Stimulated activated CD8-positive, alpha-beta memory T cell treated with anti-CD3 and anti-CD28 coated beads, Interleukin-4, amount 100 ng/mL, for 4 hours (primary cell): ENCODE data around the gene C2orf68.
"Not testable (repeated sequence)": the region's sequence is repeated elsewhere in the genome, so short reads cannot be mapped to it uniquely, and the experiment has no call there.

ENCODE experiments used
- DNase-seq, 2 donors: peaks; one replicate each; pipeline ENCODE4 v3.0.0-alpha.2; 2020; ENCODE audit warnings: low read depth in 2 of 2, low spot score in 1 of 2

Gene C2orf68

GRCh38 chr2:85631316-85631715 is 19.4 kb upstream of the C2orf68 start:
- no peak for DNase-seq

GRCh38 chr2:85628658-85629057 is 16.8 kb upstream of the C2orf68 start:
- DNase-seq, result no peak

- no peak for DNase-seq
Measured at GRCh38 chr2:85623991-85624390, 12.1 kb upstream of the C2orf68 start.

GRCh38 chr2:85621338-85621737 is 9.5 kb upstream of the C2orf68 start:
- DNase-seq, result no peak

- no peak for DNase-seq
Measured at GRCh38 chr2:85619617-85620016, 7.8 kb upstream of the C2orf68 start.

- DNase-seq, result not testable (repeated sequence)
Measured at GRCh38 chr2:85617723-85618122, 5.9 kb upstream of the C2orf68 start.

- no peak for DNase-seq
Measured at GRCh38 chr2:85615413-85615728, 3.5 kb upstream of the C2orf68 start.

- not testable (repeated sequence) for DNase-seq
Measured at GRCh38 chr2:85614757-85615156, 2.9 kb upstream of the C2orf68 start.

- no peak for DNase-seq
Measured at GRCh38 chr2:85613717-85614515, 2.0 kb upstream of the C2orf68 start.

GRCh38 chr2:85611217-85611704 is 605 bp downstream of the C2orf68 start:
- DNase-seq, result no peak

GRCh38 chr2:85607268-85608215 is 4.3 kb downstream of the C2orf68 start:
- DNase-seq, result no peak

GRCh38 chr2:85606116-85606455 is 5.8 kb downstream of the C2orf68 start:
- no peak for DNase-seq

GRCh38 chr2:85605406-85606115 is 6.3 kb downstream of the C2orf68 start:
- no peak for DNase-seq

GRCh38 chr2:85604568-85605339 is 7.1 kb downstream of the C2orf68 start:
- no peak for DNase-seq

GRCh38 chr2:85604133-85604444 is 7.8 kb downstream of the C2orf68 start:
- not testable (repeated sequence) for DNase-seq

GRCh38 chr2:85602476-85603234 is 9.2 kb downstream of the C2orf68 start, which contains the start of gene TMEM150A:
TMEM150A (minus strand) TSS chr2:85602698; CDS start chr2:85601948, 750 bp downstream.
- peak; percentile 59 to 80 for DNase-seq

GRCh38 chr2:85601771-85602475 is 9.9 kb downstream of the C2orf68 start:
- no peak for DNase-seq

- no peak for DNase-seq
Measured at GRCh38 chr2:85600951-85601770, 10.7 kb downstream of the C2orf68 start.

GRCh38 chr2:85600235-85600575 is 11.7 kb downstream of the C2orf68 start:
- DNase-seq, result no peak
